HG02973 (cell line): ENCODE data around the gene SEMA3C.
A peak's percentile ranks its signal among the peaks of the same experiment; 100 is the strongest.

ENCODE experiments used
- ATAC-seq: cut with Tn5 transposase; IDR thresholded peaks from one replicate; pipeline ENCODE4 v1.9.1; 2021; ENCODE audit warnings: moderate library complexity; ENCODE audit not compliant: unreplicated experiment

Gene SEMA3C

DNA sequence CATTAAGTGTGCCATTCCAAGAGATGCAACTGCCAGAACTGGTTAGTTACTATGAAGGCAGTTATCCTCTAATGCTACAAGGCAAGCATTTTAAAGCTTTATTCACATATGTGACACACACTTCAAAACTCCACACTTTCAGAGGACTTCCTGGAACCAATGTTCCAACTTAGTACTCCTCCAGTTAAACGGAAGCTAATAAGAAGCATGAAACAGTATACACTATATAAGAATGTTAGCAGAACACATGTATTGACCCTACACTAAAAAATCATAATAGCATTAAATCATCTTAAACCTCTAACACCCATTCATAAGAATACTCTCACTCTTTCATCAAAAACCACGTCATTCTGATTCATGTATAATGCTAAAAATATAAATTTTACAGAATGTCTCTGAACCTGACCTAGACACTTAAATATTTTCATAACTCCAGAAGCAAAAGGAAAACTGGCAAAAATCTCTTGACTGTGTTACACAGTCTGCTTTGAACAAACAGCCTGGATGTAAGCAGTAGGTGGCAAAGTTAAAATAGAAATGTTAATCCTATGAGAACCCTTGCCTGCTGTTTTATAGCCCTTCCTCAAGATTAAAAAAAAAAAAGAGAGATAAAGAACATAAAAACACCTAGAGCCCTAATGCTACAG is 135.0 kb downstream of the SEMA3C start:
- no peak for ATAC-seq

- no peak for ATAC-seq
Measured at GRCh38 chr7:80783186-80783677, 135.6 kb downstream of the SEMA3C start.

DNA sequence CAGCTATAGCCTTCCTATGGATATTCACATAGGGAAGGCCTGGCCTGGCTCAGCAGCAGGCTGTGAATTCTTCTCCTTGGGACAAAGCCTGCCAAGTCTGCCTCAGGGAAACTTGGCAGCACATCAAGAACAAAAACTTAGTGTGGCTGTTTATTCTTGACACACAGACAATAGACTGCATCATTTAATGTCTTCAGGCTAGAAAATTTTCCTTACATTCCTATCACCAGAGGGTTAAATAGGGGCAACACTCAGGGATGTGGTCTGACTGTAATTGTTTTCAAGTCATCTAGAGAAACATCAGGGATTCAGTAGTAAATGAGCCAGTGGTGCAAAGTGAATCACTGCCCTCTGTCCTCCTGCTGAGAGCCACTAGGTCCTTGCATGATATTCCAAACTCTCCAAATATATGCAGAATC is 137.3 kb downstream of the SEMA3C start:
- ATAC-seq: no peak

- no peak for ATAC-seq
Measured at GRCh38 chr7:80781146-80781545, 137.7 kb downstream of the SEMA3C start.

GRCh38 chr7:80779456-80779855 is 139.4 kb downstream of the SEMA3C start:
- ATAC-seq: no peak

DNA sequence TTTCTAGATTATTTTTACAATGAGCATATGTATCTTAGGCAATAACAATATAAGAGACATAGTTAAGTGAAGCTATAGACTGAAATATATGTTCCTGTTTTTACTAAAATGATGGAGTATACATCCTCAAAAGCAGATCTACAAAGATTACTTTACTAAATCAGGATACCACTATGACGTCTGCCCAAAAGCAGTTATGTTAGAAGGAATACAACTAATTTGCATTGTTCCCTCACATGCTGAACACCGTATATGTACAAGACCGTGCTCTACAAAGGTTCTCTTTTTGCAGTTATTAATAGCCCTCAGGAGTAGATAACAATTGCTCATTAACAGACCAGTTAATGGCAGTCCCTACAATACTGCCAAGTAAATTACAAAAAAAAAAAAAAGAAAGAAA is 143.0 kb downstream of the SEMA3C start:
- ATAC-seq: no peak

DNA sequence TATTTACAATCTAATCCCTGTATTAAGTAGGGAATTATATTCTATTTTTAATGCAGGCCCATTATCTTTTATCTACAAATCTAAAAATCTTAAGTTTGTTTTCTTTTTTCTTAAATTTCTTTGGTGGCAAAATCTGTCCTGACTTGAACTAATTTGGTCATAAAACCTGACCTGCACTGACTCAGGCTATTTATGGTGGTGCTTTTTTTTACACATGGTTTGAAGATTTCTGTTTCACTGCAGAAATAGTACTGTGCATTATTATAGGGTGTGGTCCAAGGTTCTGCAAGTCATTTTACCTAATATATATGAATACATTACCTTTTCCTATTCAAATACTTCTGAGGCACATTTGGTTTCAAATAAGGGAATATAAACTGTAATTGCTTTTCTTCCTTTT is 143.4 kb downstream of the SEMA3C start:
- no peak for ATAC-seq

DNA sequence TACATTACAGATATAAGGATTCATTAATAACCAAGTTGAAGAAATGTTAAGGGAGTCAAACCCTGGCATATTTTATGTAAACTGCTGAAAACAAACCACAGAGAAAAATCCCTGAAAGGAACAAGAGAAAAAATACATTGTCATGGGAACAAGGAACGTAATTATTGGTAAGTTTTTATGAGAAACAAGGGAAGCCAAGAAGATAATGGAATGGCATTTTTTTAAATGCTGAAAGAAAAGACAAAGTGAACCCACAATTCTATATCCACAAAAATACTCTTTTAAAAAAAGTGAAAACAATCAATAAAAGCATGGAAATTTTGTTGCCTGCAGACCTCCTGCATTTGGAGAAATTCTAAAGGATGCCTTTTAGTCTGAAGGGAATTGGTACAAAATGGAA is 144.0 kb downstream of the SEMA3C start:
- no peak for ATAC-seq

GRCh38 chr7:80773787-80774508 is 144.9 kb downstream of the SEMA3C start:
- ATAC-seq: no peak

- ATAC-seq: no peak
Measured at GRCh38 chr7:80772347-80772993, 146.4 kb downstream of the SEMA3C start.

DNA sequence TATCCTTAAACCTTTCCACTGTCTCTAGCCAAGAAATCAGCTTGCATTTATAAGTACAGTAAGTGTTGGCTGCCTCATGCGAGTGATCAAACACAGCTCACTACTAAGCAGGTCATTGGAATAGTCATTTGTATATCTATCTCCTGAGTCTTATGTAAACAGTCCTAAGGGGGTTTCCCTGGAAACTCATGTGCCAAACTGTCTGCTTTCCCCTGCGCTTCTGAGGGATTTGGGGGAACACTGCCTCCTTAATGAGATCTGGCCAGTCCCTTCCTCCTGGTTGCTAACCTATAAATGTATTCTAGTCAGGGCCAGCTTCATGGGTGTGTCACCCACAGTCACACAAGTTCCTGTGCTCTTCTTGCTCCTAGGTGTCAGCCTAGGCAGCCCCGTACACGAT is 147.3 kb downstream of the SEMA3C start:
- no peak for ATAC-seq

DNA sequence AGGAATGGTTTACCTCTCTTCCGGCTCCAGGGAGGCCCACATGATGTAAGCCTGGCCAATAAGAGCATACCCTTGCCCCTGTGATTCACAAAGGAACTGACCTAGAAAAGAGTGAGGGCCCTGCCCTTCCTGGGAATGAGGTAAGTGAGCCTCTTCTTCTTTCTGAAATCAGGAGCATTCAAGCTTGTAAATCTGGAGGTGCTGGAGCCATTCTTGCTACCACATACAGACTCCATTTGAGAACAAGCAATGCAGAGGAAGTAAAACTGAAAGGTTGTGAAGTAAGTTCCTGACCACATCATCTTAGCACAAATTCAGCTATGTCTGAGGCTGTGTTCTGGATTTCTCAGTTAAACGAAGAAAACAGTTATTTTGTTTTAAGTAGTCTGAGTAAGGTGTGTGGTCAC is 148.2 kb downstream of the SEMA3C start:
- peak; percentile 76 for ATAC-seq

DNA sequence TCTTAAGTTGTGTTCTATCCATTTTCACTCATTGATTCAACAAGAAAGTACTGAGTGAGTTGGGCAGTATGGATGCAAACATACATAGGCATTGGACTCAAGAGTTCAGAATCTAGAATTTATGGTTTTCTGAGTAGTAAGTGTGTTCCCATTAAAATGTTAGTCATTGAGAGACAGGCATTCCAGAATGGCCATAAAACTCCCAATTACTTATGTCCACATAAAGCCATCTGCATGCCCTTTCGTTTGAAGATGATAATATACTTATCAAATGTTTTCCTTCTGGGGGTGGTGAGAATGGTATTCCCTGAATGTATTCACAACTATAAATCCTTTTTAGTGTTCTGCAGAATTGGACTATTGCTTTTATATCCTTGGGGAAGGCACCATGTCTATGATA is 148.8 kb downstream of the SEMA3C start:
- no peak for ATAC-seq

DNA sequence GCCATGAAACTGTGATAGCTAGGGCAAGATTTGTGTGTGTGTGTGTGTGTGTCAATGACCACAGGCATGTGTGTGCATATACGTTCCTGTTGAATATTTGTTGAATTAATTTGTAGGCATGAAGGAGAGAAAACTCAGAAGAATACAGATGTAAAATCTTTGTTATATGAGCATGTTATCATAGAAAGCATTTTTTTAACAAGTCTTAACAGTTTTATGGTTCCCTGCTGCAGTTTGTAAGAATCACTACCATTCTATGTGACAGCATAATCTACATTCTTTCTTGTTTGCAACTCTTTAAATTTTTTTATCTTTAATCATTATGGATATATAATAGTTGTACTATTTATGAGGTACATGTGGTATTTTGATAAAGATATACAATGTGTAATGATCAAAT is 150.1 kb downstream of the SEMA3C start:
- no peak for ATAC-seq

- ATAC-seq: no peak
Measured at GRCh38 chr7:80767654-80768053, 151.2 kb downstream of the SEMA3C start.

GRCh38 chr7:80766724-80767123 is 152.1 kb downstream of the SEMA3C start:
- ATAC-seq: no peak

GRCh38 chr7:80764132-80764531 is 154.7 kb downstream of the SEMA3C start:
- no peak for ATAC-seq

DNA sequence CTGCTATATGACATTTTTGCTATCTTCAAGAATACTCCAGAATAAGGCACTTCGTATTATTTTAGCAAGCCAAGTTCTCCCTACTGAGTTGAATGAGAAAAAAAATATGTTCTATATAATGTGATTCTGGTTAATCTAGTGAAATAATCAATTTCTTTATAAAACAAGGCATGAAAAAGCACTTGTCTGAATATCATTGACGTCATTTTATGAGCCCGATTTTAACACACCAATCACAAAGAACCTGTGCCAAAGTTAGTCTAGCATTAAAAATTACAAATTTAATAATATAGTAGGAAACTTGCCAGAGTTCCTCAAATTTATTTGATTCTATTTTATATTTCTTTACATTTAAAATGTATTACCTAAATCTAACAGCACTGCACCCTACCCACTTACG is 155.1 kb downstream of the SEMA3C start:
- no peak for ATAC-seq

DNA sequence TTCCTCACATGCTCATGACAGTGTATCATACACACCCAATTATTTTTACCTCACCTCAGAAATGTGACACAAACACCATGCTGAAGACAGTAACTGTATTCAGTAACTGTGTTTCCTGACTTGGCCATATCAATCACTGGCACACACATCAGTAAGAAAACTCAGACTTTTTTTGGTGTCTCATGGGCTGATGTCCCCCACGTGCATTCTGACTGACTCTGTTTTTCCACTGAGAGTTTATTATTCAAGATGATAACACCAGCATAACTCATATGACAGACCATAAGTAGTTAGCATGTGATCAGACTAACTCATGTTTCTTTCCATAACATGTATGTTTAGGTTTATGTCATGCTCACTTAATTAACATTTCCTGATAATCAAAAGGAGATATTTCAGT is 155.6 kb downstream of the SEMA3C start:
- no peak for ATAC-seq

GRCh38 chr7:80760292-80760691 is 158.6 kb downstream of the SEMA3C start:
- no peak for ATAC-seq

DNA sequence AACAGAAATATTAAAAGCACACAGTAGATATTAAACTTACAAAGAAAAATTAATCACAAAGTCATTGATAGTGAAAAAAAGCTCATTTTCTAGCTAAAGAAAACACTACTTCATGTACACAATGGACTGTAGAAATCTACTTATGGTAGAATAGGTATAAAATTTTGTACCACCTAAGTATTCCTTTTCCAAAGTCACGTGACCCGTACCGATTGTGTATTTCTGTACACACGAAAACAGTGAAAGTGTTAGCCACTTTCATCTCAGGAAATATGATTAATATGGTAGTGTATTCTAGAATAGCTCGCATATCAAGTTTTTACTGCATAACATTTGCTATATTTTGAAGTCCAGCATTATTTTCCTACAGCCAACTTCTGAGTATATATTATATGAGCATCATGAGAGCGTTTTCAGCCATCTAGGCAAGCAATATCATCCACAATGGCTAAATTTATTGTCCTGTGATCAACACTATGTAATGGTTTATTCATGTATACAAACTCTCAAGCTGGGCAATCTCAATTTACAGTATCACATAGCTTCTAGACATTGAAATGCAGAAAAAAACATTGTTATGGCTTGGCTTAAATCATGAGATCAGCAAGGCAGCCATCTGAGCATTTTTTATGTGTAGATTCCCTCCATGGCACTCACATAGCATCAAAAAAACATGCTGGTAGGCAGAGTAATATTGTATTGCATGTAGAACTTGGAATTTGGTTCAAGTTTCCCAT is 165.7 kb downstream of the SEMA3C start:
- ATAC-seq: no peak
